HepG2 (cell line): ENCODE measurements around the gene GALNTL6.

Experiments used
- MAFG ChIP-seq: sonication (generic); formaldehyde crosslinking; IDR thresholded peaks from 2 replicates; pipeline ENCODE4 v1.5.1; 2020; ENCODE audit warnings: mild to moderate bottlenecking, missing genetic modification reagents
- ZNF276 ChIP-seq: sonication (generic); formaldehyde crosslinking; IDR thresholded peaks from 2 replicates; pipeline ENCODE4 v1.4.0; 2020; ENCODE audit warnings: mild to moderate bottlenecking, low read depth, missing genetic modification reagents

- TF ChIP-seq MAFG (no peak), ZNF276 (CRISPR knock-in tag) (no peak)
Measured at GRCh38 chr4:172996571-172997216, 1183.5 kb downstream of the GALNTL6 start.
